Mesenchymal stem cell (in vitro differentiated cells and primary cell): ENCODE results near the gene NEFH.

Experiments
- DNase-seq: peaks from one replicate; pipeline ENCODE4 v3.0.0-alpha.2; 2013
- H2AFZ ChIP-seq: one replicate; pipeline ENCODE4 v1.6.1; 2013; ENCODE audit warnings: low read depth, mild to moderate bottlenecking, control low read depth, inconsistent platforms, low read length, moderate library complexity
- H2AK5ac ChIP-seq: 2 replicates; pipeline ENCODE4 v1.6.1; 2013; ENCODE audit warnings: low read length, moderate library complexity, mild to moderate bottlenecking, inconsistent platforms; ENCODE audit not compliant: severe bottlenecking
- H2BK120ac ChIP-seq: one replicate; pipeline ENCODE4 v1.6.1; 2013; ENCODE audit warnings: low read depth, mild to moderate bottlenecking, inconsistent platforms, low read length, moderate library complexity
- H2BK12ac ChIP-seq, 2 experiments: one replicate each; pipeline ENCODE4 v1.6.1; 2013; ENCODE audit warnings: inconsistent platforms in 2 of 2, low read length in 2 of 2, mild to moderate bottlenecking in 2 of 2, moderate library complexity in 2 of 2, control low read depth in 1 of 2
- H2BK15ac ChIP-seq: one replicate; pipeline ENCODE4 v1.6.1; 2013; ENCODE audit warnings: mild to moderate bottlenecking, low read depth, inconsistent platforms; ENCODE audit not compliant: poor library complexity, severe bottlenecking
- H2BK5ac ChIP-seq: 2 replicates; pipeline ENCODE4 v1.6.1; 2013; ENCODE audit warnings: low read depth, mild to moderate bottlenecking, low read length, control low read depth, inconsistent platforms; ENCODE audit not compliant: poor library complexity, severe bottlenecking
- H3K14ac ChIP-seq, 2 experiments: one replicate each; pipeline ENCODE4 v1.6.1; 2013; ENCODE audit warnings: inconsistent platforms in 2 of 2, low read length in 2 of 2, control low read depth in 1 of 2, mild to moderate bottlenecking in 1 of 2, moderate library complexity in 1 of 2
- H3K18ac ChIP-seq, 2 experiments: one replicate each; pipeline ENCODE4 v1.6.1; 2013; ENCODE audit warnings: inconsistent platforms in 2 of 2, low read length in 2 of 2, control low read depth in 1 of 2, low read depth in 1 of 2, mild to moderate bottlenecking in 1 of 2
- H3K23ac ChIP-seq, 2 experiments: one replicate each; pipeline ENCODE4 v1.6.1; 2013; ENCODE audit warnings: inconsistent platforms in 2 of 2, low read length in 2 of 2, mild to moderate bottlenecking in 2 of 2, moderate library complexity in 2 of 2, control low read depth in 1 of 2
- H3K27ac ChIP-seq: 2 replicates; pipeline ENCODE4 v1.5.1; 2013; ENCODE audit warnings: mild to moderate bottlenecking, moderate library complexity, low read length, control low read depth, inconsistent platforms; ENCODE audit not compliant: poor library complexity, severe bottlenecking
- H3K27me3 ChIP-seq, 2 experiments: 2 replicates each; pipeline versions ENCODE4 v1.6.1 to v1.7.0; 2013; ENCODE audit warnings: low read length in 2 of 2, mild to moderate bottlenecking in 2 of 2, moderate library complexity in 2 of 2, control low read depth in 1 of 2, inconsistent platforms in 1 of 2; ENCODE audit not compliant: control insufficient read depth in 1 of 2, insufficient read depth in 1 of 2
- H3K36me3 ChIP-seq, 2 experiments: 2 replicates each; pipeline versions ENCODE4 v1.6.1 to v1.7.0; 2013; ENCODE audit warnings: low read length in 2 of 2, control low read depth in 1 of 2, inconsistent platforms in 1 of 2, low read depth in 1 of 2, mild to moderate bottlenecking in 1 of 2; ENCODE audit not compliant: insufficient read depth in 2 of 2, control insufficient read depth in 1 of 2
- H3K4ac ChIP-seq, 2 experiments: one replicate each; pipeline ENCODE4 v1.6.1; 2013; ENCODE audit warnings: inconsistent platforms in 2 of 2, low read length in 2 of 2, mild to moderate bottlenecking in 2 of 2, moderate library complexity in 2 of 2, control low read depth in 1 of 2, low read depth in 1 of 2
- H3K4me1 ChIP-seq: 2 replicates; pipeline ENCODE4 v1.6.1; 2013; ENCODE audit warnings: low read depth, low read length, control low read depth; ENCODE audit not compliant: control insufficient read depth, insufficient read depth
- H3K4me2 ChIP-seq: 2 replicates; pipeline ENCODE4 v1.6.1; 2013; ENCODE audit warnings: low read length, mild to moderate bottlenecking, inconsistent platforms; ENCODE audit not compliant: poor library complexity, severe bottlenecking
- H3K4me3 ChIP-seq, 2 experiments: 2 replicates each; pipeline versions ENCODE4 v1.5.1 to v1.7.0; 2013; ENCODE audit warnings: low read length in 2 of 2, mild to moderate bottlenecking in 2 of 2, control low read depth in 1 of 2, low read depth in 1 of 2; ENCODE audit not compliant: insufficient read depth in 1 of 2
- H3K79me1 ChIP-seq: replicated peaks from 2 replicates; pipeline ENCODE4 v1.6.1; 2013; ENCODE audit warnings: mild to moderate bottlenecking, control low read depth, low read length, inconsistent platforms; ENCODE audit not compliant: poor library complexity, severe bottlenecking
- H3K9ac ChIP-seq: 2 replicates; pipeline ENCODE4 v1.7.0; 2013; ENCODE audit warnings: mild to moderate bottlenecking, low read length, moderate library complexity
- H3K9me3 ChIP-seq: 2 replicates; pipeline ENCODE4 v1.7.0; 2013; ENCODE audit warnings: mild to moderate bottlenecking, low read length; ENCODE audit not compliant: control insufficient read depth
- H4K8ac ChIP-seq: one replicate; pipeline ENCODE4 v1.6.1; 2013; ENCODE audit warnings: inconsistent platforms, mild to moderate bottlenecking, low read length, moderate library complexity
- H4K91ac ChIP-seq: one replicate; pipeline ENCODE4 v1.6.1; 2013; ENCODE audit warnings: mild to moderate bottlenecking, low read length, inconsistent platforms
- WGBS: methylation state at CpG from one replicate; pipeline ENCODE4 v1.1.7; 2013; ENCODE audit warnings: mixed read lengths; 5-methylcytosine and 5-hydroxymethylcytosine counted together

The NEFH gene

GRCh38 chr22:29477723-29478318 lies 2.2 kb upstream of the NEFH start:
- H2AK5ac ChIP-seq = no peak overlapping the region
- H3K9me3 ChIP-seq = no peaks in the 10 kb centered on the region
- peaks cover 14% of the 10 kb centered on the region for H3K4me1 ChIP-seq
- no peak overlapping the region for H3K23ac ChIP-seq
- no peak overlapping the region for H3K4me2 ChIP-seq
- no peak overlapping the region for H4K8ac ChIP-seq
- H4K91ac ChIP-seq = no peak overlapping the region
- WGBS = 33% methylated on average over 4 of the region's 4 CpGs
- H3K18ac ChIP-seq = no peak overlapping the region
- no peak overlapping the region for H3K9ac ChIP-seq
- no peak for DNase-seq
- H2BK12ac ChIP-seq = no peak overlapping the region
- H2BK15ac ChIP-seq = no peak overlapping the region
- no peak overlapping the region for H3K14ac ChIP-seq
- no peak overlapping the region for H2BK5ac ChIP-seq
- H2AFZ ChIP-seq = no peak overlapping the region
- H3K27ac ChIP-seq = no peak overlapping the region
- peaks cover 85 to 88% of the 10 kb centered on the region in 2 experiments for H3K27me3 ChIP-seq
- H3K4ac ChIP-seq = no peak overlapping the region
- H2BK120ac ChIP-seq = no peak overlapping the region
- no peaks in the 10 kb centered on the region for H3K36me3 ChIP-seq
- H3K79me1 ChIP-seq = no peaks in the 10 kb centered on the region
- no peak overlapping the region for H3K4me3 ChIP-seq

DNA sequence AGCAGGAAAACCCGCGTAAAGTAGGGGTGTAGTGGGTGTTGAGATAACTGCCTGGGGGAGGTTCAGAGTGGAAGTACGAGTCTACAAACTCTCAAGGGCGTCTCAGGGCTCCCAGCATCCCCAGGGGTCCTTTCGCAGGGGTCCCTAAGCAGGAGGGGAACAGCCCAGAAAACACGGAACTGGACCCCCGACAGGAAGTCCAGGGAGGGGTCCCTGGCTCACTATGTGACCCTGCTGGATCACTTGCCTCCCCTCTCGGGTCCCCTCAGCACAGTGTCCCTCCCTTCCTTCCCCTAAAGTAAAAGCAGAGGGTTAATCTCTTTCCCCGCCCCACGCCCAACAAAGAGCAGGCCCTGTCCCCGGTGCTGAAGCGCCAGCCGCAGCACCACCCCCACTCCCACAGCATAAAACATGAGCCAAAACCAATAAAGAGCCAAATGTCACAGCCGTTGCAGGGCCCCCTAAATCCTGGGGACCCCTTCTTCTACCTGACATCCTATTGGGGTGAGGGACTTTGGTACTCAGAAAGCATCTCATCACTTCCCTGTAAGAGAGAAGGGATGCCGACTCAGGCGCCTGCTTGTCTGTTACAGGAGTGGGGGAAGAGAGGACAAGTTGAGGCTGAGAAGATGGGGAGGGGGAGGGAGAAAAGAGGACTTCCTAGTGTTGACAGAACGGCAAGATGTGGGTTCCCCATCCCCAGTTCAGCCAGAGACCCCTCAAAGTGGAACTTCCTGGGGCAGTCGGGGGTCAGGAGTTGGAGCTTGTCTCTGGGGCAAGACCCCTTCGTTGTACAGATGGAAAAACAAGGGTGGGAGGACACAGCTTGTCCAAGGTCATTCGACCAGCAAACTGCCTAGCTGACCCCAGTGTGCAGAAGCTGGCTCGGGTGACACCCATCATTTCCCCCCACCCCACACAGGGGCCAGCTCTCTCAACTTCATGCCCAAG lies 1.4 kb upstream of the NEFH start:
- no peak overlapping the region for H3K4me3 ChIP-seq
- H2AK5ac ChIP-seq = no peak overlapping the region
- H3K36me3 ChIP-seq = no peaks in the 10 kb centered on the region
- no peak overlapping the region for H3K4me2 ChIP-seq
- no peak overlapping the region for H3K9ac ChIP-seq
- H2BK12ac ChIP-seq = no peak overlapping the region
- H3K14ac ChIP-seq = no peak overlapping the region
- H3K79me1 ChIP-seq = no peaks in the 10 kb centered on the region
- whole genome bisulfite sequencing = 17% methylated on average over 20 of the region's 21 CpGs
- H3K23ac ChIP-seq = no peak overlapping the region
- no peak overlapping the region for H3K4ac ChIP-seq
- H4K91ac ChIP-seq = no peak overlapping the region
- H2BK5ac ChIP-seq = no peak overlapping the region
- H3K27ac ChIP-seq = no peak overlapping the region
- no peak overlapping the region for H2BK120ac ChIP-seq
- H3K18ac ChIP-seq = no peak overlapping the region
- H3K4me1 ChIP-seq = peaks cover 14% of the 10 kb centered on the region
- H3K9me3 ChIP-seq = no peaks in the 10 kb centered on the region
- H4K8ac ChIP-seq = no peak overlapping the region
- peaks cover 81 to 84% of the 10 kb centered on the region in 2 experiments for H3K27me3 ChIP-seq
- no peak overlapping the region for H2AFZ ChIP-seq
- DNase-seq = peak; percentile 23
- H2BK15ac ChIP-seq = no peak overlapping the region

GRCh38 chr22:29480262-29480511 lies 169 bp downstream of the NEFH start:
- no peaks in the 10 kb centered on the region for H3K79me1 ChIP-seq
- no peaks in the 10 kb centered on the region for H3K36me3 ChIP-seq
- peaks cover 14% of the 10 kb centered on the region for H3K4me1 ChIP-seq
- H2AK5ac ChIP-seq = no peak overlapping the region
- no peak overlapping the region for H2BK15ac ChIP-seq
- H4K91ac ChIP-seq = no peak overlapping the region
- H3K9ac ChIP-seq = no peak overlapping the region
- H2BK12ac ChIP-seq = no peak overlapping the region
- no peak overlapping the region for H2BK5ac ChIP-seq
- no peak overlapping the region for H4K8ac ChIP-seq
- no peak overlapping the region for H3K18ac ChIP-seq
- no peak for DNase-seq
- no peak overlapping the region for H2BK120ac ChIP-seq
- H3K27me3 ChIP-seq = peaks cover 73 to 74% of the 10 kb centered on the region in 2 experiments
- peak overlapping the region in 1 of 2 experiments; percentile 37 for H3K4me3 ChIP-seq
- no peak overlapping the region for H3K27ac ChIP-seq
- H3K4ac ChIP-seq = no peak overlapping the region
- no peak overlapping the region for H2AFZ ChIP-seq
- WGBS = 11% methylated on average over 39 of the region's 39 CpGs
- no peaks in the 10 kb centered on the region for H3K9me3 ChIP-seq
- H3K4me2 ChIP-seq = peak overlapping the region; percentile 14
- peak overlapping the region in 1 of 2 experiments; percentile 34 for H3K23ac ChIP-seq
- no peak overlapping the region for H3K14ac ChIP-seq

DNA sequence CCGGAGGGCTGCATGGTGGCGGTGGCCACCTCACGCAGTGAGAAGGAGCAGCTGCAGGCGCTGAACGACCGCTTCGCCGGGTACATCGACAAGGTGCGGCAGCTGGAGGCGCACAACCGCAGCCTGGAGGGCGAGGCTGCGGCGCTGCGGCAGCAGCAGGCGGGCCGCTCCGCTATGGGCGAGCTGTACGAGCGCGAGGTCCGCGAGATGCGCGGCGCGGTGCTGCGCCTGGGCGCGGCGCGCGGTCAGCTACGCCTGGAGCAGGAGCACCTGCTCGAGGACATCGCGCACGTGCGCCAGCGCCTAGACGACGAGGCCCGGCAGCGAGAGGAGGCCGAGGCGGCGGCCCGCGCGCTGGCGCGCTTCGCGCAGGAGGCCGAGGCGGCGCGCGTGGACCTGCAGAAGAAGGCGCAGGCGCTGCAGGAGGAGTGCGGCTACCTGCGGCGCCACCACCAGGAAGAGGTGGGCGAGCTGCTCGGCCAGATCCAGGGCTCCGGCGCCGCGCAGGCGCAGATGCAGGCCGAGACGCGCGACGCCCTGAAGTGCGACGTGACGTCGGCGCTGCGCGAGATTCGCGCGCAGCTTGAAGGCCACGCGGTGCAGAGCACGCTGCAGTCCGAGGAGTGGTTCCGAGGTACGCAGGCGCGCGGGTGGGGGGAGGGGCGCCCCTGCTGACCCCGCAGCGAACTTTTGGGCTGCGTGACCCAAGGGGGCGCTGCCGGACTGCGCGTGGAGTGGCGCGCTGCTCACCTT lies 670 bp downstream of the NEFH start:
- Histone ChIP-seq H3K18ac (peak overlapping the region in 1 of 2 experiments; percentile 37), H3K27me3 (peaks cover 68 to 69% of the 10 kb centered on the region in 2 experiments), H3K4me3 (peak overlapping the region; percentile 14 to 37), H2BK120ac (no peak overlapping the region), H3K4ac (no peak overlapping the region), H3K4me2 (no peak overlapping the region), H3K27ac (no peak overlapping the region), H3K4me1 (peaks cover 14% of the 10 kb centered on the region), H3K36me3 (no peaks in the 10 kb centered on the region), H2BK15ac (no peak overlapping the region), H2AFZ (peak overlapping the region; percentile 46), H4K91ac (no peak overlapping the region), H3K9ac (no peak overlapping the region), H2BK12ac (no peak overlapping the region), H3K14ac (no peak overlapping the region), H2AK5ac (no peak overlapping the region), H4K8ac (peak overlapping the region; percentile 39), H3K79me1 (no peaks in the 10 kb centered on the region), H3K23ac (peak overlapping the region in 1 of 2 experiments; percentile 34), H3K9me3 (no peaks in the 10 kb centered on the region), H2BK5ac (no peak overlapping the region)
- peak; percentile 36 for DNase-seq
- WGBS = 9% methylated on average over 96 of the region's 107 CpGs
